Ascending aorta (tissue), 2 donors: ENCODE results near the gene ZNF385B. TPM values are rescaled to one million over a fixed set of nuclear protein-coding genes. Genes with fewer than 3 reads are reported as not detected.

ENCODE experiments used
- DNase-seq, 2 donors: peaks; one replicate each; pipeline ENCODE4 v3.0.0-alpha.2; 2019; ENCODE audit warnings: low spot score in 2 of 2
- H3K27ac ChIP-seq, 2 donors: fragments of 200-600 bp; sonication (generic); one replicate each; pipeline ENCODE4 v1.5.1; 2016 to 2017; ENCODE audit warnings: mild to moderate bottlenecking in 1 of 2
- H3K27me3 ChIP-seq: fragments of 200-600 bp; sonication (generic); one replicate; pipeline ENCODE4 v1.5.1; 2017
- H3K36me3 ChIP-seq, 2 donors: fragments of 200-600 bp; sonication (generic); one replicate each; pipeline ENCODE4 v1.5.1; 2016
- H3K4me1 ChIP-seq, 2 donors: fragments of 200-600 bp; sonication (generic); one replicate each; pipeline ENCODE4 v1.5.1; 2016 to 2017; ENCODE audit warnings: mild to moderate bottlenecking in 1 of 2
- H3K4me3 ChIP-seq, 2 donors: fragments of 200-600 bp; sonication (generic); one replicate each; pipeline ENCODE4 v1.5.1; 2016 to 2017; ENCODE audit warnings: mild to moderate bottlenecking in 1 of 2
- H3K9me3 ChIP-seq, 2 donors: fragments of 200-600 bp; sonication (generic); one replicate each; pipeline ENCODE4 v1.5.1; 2016
- CTCF ChIP-seq, 3 experiments: fragments of 200-600 bp in 2 of 3; fragments of 450-650 bp in 1 of 3; sonication (generic) in 2 of 3; IDR thresholded peaks; one replicate each; pipeline ENCODE4 v1.5.1; 2016 to 2019; ENCODE audit warnings: antibody characterized with exemption in 3 of 3, mild to moderate bottlenecking in 1 of 3, moderate library complexity in 1 of 3
- intact Hi-C: fragments of 100-400 bp; cut with DNase I; formaldehyde crosslinking; loops from one replicate; pipeline ENCODE4 v1.15.1; 2023
- total RNA-seq: library from RNA; depleted of rRNA; stranded (reverse); fragments of >200 nt; gene quantifications from one replicate; pipeline ENCODE4 v1.1.0, GENCODE V29; 2016

Gene ZNF385B
- total RNA-seq, 1 donor from 2014 or later, result 0.21 TPM

- no peaks in the 10 kb centered on the region for H3K4me1 ChIP-seq
- no peak for TF ChIP-seq CTCF (IDR thresholded peaks at IDR 0.05)
- no peaks in the 10 kb centered on the region for H3K36me3 ChIP-seq
- H3K27ac ChIP-seq, result no peak overlapping the region
- no peaks in the 10 kb centered on the region for H3K27me3 ChIP-seq
- no peak overlapping the region for H3K4me3 ChIP-seq
- H3K9me3 ChIP-seq, result no peaks in the 10 kb centered on the region
- DNase-seq, result no peak
- intact Hi-C loops, result no loop called here
Observed at GRCh38 chr2:179703702-179704101, 157.7 kb downstream of the ZNF385B start.

GRCh38 chr2:179702912-179703311 is 158.5 kb downstream of the ZNF385B start:
- intact Hi-C loops, result no loop called here
- H3K4me1 ChIP-seq, result no peaks in the 10 kb centered on the region
- no peaks in the 10 kb centered on the region for H3K9me3 ChIP-seq
- H3K4me3 ChIP-seq, result no peak overlapping the region
- no peak for TF ChIP-seq CTCF (IDR thresholded peaks at IDR 0.05)
- no peak overlapping the region for H3K27ac ChIP-seq
- H3K27me3 ChIP-seq, result no peaks in the 10 kb centered on the region
- DNase-seq, result no peak
- no peaks in the 10 kb centered on the region for H3K36me3 ChIP-seq

GRCh38 chr2:179701524-179702110 is 159.8 kb downstream of the ZNF385B start:
- intact Hi-C loops, result no loop called here
- no peak for TF ChIP-seq CTCF (IDR thresholded peaks at IDR 0.05)
- no peaks in the 10 kb centered on the region for H3K36me3 ChIP-seq

GRCh38 chr2:179695486-179695885 is 165.9 kb downstream of the ZNF385B start:
- Histone ChIP-seq H3K36me3 (no peaks in the 10 kb centered on the region), H3K9me3 (no peaks in the 10 kb centered on the region), H3K27ac (no peak overlapping the region), H3K27me3 (no peaks in the 10 kb centered on the region), H3K4me1 (no peaks in the 10 kb centered on the region), H3K4me3 (no peak overlapping the region)
- no peak for DNase-seq
- TF ChIP-seq CTCF (IDR thresholded peaks at IDR 0.05), result no peak
- intact Hi-C loops, result no loop called here

More at GRCh38 chr2:179701524-179702110, 159.8 kb downstream of the ZNF385B start:
- H3K9me3 ChIP-seq, result no peaks in the 10 kb centered on the region
- DNase-seq, result no peak
- H3K4me1 ChIP-seq, result no peaks in the 10 kb centered on the region
- no peaks in the 10 kb centered on the region for H3K27me3 ChIP-seq
- H3K27ac ChIP-seq, result no peak overlapping the region
- H3K4me3 ChIP-seq, result no peak overlapping the region

GRCh38 chr2:179694963-179695362 is 166.4 kb downstream of the ZNF385B start:
- H3K4me1 ChIP-seq, result no peaks in the 10 kb centered on the region

More at GRCh38 chr2:179694963-179695362, 166.4 kb downstream of the ZNF385B start:
- Histone ChIP-seq H3K9me3 (no peaks in the 10 kb centered on the region), H3K4me3 (no peak overlapping the region), H3K36me3 (no peaks in the 10 kb centered on the region), H3K27me3 (no peaks in the 10 kb centered on the region), H3K27ac (no peak overlapping the region)
- TF ChIP-seq CTCF (IDR thresholded peaks at IDR 0.05), result no peak
- DNase-seq, result no peak
- intact Hi-C loops, result no loop called here
